ENCODE measurements around the gene KLK5. TPM values are rescaled to one million over a fixed set of nuclear protein-coding genes. Genes with fewer than 3 reads are reported as not detected.

KLK5 gene
- total RNA-seq, 4 donors from 2014 or later = not detected

- no peaks in the 10 kb centered on the region for H3K9me3 ChIP-seq
- peak; percentile 38 to 84 (median 81) for DNase-seq
- peak overlapping the region in 3 of 4 donors; percentile 2 to 15 (median 15) for H3K4me3 ChIP-seq
- H3K27ac ChIP-seq = no peak overlapping the region
- H3K27me3 ChIP-seq = peaks cover 0 to 5% of the 10 kb centered on the region in 2 donors
- no peak for TF ChIP-seq CTCF (IDR thresholded peaks at IDR 0.05)
- TF ChIP-seq POLR2A (IDR thresholded peaks at IDR 0.05) = no peak
- H3K36me3 ChIP-seq = no peaks in the 10 kb centered on the region
- H3K4me1 ChIP-seq = peaks cover 0 to 8% (median 0%) of the 10 kb centered on the region in 4 donors
These were observed 43.4 kb downstream of the KLK5 start for GRCh38 chr19:50909240-50910070.

GRCh38 chr19:50908336-50908735 is 44.5 kb downstream of the KLK5 start:
- Histone ChIP-seq H3K27me3 (peaks cover 0 to 5% of the 10 kb centered on the region in 2 donors), H3K36me3 (no peaks in the 10 kb centered on the region), H3K27ac (no peak overlapping the region), H3K4me1 (peaks cover 0 to 8% (median 0%) of the 10 kb centered on the region in 4 donors), H3K4me3 (no peak overlapping the region), H3K9me3 (no peaks in the 10 kb centered on the region)
- TF ChIP-seq POLR2A (IDR thresholded peaks at IDR 0.05) (no peak), CTCF (IDR thresholded peaks at IDR 0.05) (no peak)
- DNase-seq = no peak

GRCh38 chr19:50906217-50906616 is 46.6 kb downstream of the KLK5 start:
- Histone ChIP-seq H3K4me1 (peaks cover 0 to 8% (median 0%) of the 10 kb centered on the region in 4 donors), H3K27ac (no peak overlapping the region), H3K9me3 (no peaks in the 10 kb centered on the region), H3K36me3 (no peaks in the 10 kb centered on the region), H3K4me3 (no peak overlapping the region), H3K27me3 (peaks cover 0 to 2% of the 10 kb centered on the region in 2 donors)
- DNase-seq = peak in 1 of 3 donors; percentile 54
- TF ChIP-seq POLR2A (IDR thresholded peaks at IDR 0.05) = no peak
- peak in 4 of 6 experiments; percentile 24 to 45 (median 32) for TF ChIP-seq CTCF (IDR thresholded peaks at IDR 0.05)

GRCh38 chr19:50902640-50903039 is 50.2 kb downstream of the KLK5 start:
- Histone ChIP-seq H3K4me3 (no peak overlapping the region), H3K27me3 (no peaks in the 10 kb centered on the region), H3K9me3 (no peaks in the 10 kb centered on the region), H3K27ac (no peak overlapping the region), H3K36me3 (no peaks in the 10 kb centered on the region), H3K4me1 (no peaks in the 10 kb centered on the region)
- no peak for DNase-seq
- TF ChIP-seq POLR2A (IDR thresholded peaks at IDR 0.05) (no peak), CTCF (IDR thresholded peaks at IDR 0.05) (no peak)

- TF ChIP-seq CTCF (IDR thresholded peaks at IDR 0.05) = no peak
- no peak for TF ChIP-seq POLR2A (IDR thresholded peaks at IDR 0.05)
- H3K4me3 ChIP-seq = no peak overlapping the region
- H3K27ac ChIP-seq = no peak overlapping the region
- H3K4me1 ChIP-seq = peaks cover 0 to 5% (median 0%) of the 10 kb centered on the region in 4 donors
- no peaks in the 10 kb centered on the region for H3K36me3 ChIP-seq
- no peak for DNase-seq
- no peaks in the 10 kb centered on the region for H3K27me3 ChIP-seq
- H3K9me3 ChIP-seq = peaks cover 0 to 5% (median 0%) of the 10 kb centered on the region in 4 donors
These were observed 53.3 kb downstream of the KLK5 start for GRCh38 chr19:50899569-50899968.

All from Peyer's patch (tissue), 4 donors.